Measurements from ENCODE around the gene SUCLG2.

DNA sequence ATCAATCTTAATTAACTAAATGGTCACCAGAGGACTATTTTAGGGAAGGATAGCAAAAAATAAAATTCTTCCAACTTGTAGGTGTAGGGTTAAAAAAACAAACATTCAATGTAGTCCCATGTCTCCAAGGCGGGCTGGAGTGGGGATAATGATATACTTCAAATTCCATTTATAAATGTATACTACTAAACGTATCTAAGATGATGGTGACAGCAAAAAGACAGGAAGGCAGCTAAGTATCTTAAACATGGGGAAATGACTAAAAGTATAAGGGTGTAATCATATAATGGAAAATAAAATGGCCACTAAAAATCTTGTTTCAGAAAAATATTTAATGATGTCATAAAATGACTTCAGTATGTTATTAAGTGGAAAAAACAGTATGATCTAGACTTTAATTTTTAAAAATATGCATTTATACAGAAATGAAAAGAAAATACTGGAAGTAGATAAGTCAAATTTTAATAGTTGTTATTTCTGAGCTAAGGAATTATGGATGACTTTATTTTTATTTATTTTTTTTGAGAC lies 181.7 kb downstream of the SUCLG2 start:
- TF ChIP-seq, protein P1, sequence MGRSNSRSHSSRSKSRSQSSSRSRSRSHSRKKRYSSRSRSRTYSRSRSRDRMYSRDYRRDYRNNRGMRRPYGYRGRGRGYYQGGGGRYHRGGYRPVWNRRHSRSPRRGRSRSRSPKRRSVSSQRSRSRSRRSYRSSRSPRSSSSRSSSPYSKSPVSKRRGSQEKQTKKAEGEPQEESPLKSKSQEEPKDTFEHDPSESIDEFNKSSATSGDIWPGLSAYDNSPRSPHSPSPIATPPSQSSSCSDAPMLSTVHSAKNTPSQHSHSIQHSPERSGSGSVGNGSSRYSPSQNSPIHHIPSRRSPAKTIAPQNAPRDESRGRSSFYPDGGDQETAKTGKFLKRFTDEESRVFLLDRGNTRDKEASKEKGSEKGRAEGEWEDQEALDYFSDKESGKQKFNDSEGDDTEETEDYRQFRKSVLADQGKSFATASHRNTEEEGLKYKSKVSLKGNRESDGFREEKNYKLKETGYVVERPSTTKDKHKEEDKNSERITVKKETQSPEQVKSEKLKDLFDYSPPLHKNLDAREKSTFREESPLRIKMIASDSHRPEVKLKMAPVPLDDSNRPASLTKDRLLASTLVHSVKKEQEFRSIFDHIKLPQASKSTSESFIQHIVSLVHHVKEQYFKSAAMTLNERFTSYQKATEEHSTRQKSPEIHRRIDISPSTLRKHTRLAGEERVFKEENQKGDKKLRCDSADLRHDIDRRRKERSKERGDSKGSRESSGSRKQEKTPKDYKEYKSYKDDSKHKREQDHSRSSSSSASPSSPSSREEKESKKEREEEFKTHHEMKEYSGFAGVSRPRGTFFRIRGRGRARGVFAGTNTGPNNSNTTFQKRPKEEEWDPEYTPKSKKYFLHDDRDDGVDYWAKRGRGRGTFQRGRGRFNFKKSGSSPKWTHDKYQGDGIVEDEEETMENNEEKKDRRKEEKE (IDR thresholded peaks at IDR 0.05): no peak
- TF ChIP-seq NFIC (IDR thresholded peaks at IDR 0.05; ENCODE audit: low read depth, low read length) (no peak), POLR2AphosphoS5 (IDR thresholded peaks at IDR 0.05; ENCODE audit: low read length) (no peak)
- TF ChIP-seq, protein P2, sequence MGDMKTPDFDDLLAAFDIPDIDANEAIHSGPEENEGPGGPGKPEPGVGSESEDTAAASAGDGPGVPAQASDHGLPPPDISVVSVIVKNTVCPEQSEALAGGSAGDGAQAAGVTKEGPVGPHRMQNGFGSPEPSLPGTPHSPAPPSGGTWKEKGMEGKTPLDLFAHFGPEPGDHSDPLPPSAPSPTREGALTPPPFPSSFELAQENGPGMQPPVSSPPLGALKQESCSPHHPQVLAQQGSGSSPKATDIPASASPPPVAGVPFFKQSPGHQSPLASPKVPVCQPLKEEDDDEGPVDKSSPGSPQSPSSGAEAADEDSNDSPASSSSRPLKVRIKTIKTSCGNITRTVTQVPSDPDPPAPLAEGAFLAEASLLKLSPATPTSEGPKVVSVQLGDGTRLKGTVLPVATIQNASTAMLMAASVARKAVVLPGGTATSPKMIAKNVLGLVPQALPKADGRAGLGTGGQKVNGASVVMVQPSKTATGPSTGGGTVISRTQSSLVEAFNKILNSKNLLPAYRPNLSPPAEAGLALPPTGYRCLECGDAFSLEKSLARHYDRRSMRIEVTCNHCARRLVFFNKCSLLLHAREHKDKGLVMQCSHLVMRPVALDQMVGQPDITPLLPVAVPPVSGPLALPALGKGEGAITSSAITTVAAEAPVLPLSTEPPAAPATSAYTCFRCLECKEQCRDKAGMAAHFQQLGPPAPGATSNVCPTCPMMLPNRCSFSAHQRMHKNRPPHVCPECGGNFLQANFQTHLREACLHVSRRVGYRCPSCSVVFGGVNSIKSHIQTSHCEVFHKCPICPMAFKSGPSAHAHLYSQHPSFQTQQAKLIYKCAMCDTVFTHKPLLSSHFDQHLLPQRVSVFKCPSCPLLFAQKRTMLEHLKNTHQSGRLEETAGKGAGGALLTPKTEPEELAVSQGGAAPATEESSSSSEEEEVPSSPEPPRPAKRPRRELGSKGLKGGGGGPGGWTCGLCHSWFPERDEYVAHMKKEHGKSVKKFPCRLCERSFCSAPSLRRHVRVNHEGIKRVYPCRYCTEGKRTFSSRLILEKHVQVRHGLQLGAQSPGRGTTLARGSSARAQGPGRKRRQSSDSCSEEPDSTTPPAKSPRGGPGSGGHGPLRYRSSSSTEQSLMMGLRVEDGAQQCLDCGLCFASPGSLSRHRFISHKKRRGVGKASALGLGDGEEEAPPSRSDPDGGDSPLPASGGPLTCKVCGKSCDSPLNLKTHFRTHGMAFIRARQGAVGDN (IDR thresholded peaks at IDR 0.05): no peak
- TF ChIP-seq, protein P3, sequence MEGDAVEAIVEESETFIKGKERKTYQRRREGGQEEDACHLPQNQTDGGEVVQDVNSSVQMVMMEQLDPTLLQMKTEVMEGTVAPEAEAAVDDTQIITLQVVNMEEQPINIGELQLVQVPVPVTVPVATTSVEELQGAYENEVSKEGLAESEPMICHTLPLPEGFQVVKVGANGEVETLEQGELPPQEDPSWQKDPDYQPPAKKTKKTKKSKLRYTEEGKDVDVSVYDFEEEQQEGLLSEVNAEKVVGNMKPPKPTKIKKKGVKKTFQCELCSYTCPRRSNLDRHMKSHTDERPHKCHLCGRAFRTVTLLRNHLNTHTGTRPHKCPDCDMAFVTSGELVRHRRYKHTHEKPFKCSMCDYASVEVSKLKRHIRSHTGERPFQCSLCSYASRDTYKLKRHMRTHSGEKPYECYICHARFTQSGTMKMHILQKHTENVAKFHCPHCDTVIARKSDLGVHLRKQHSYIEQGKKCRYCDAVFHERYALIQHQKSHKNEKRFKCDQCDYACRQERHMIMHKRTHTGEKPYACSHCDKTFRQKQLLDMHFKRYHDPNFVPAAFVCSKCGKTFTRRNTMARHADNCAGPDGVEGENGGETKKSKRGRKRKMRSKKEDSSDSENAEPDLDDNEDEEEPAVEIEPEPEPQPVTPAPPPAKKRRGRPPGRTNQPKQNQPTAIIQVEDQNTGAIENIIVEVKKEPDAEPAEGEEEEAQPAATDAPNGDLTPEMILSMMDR (IDR thresholded peaks at IDR 0.05 in 2 of 3, conservative IDR thresholded peaks at IDR 0.05 in 1 of 3; ENCODE audit: control insufficient read depth in 2 of 3, extremely low read depth in 1 of 3, insufficient read depth in 1 of 3, low read depth in 3 of 3, low read length in 3 of 3): no peak
